WTC11 (cell line): ENCODE results near the gene TMEM132E. TPM values are rescaled to one million over a fixed set of nuclear protein-coding genes. Genes with fewer than 3 reads are reported as not detected.

Source experiments
- ATAC-seq: fragments of 200-7000 bp; cut with Tn5 transposase; 2 replicates; pipeline ENCODE4 v1.10.0; 2021; ENCODE audit warnings: mild to moderate bottlenecking, moderate library complexity
- CTCF ChIA-PET: fragments of 300-600 bp; sonication (Branson Sonifier 250); formaldehyde crosslinking; loops from one replicate; lab custom pipeline; 2021; ENCODE audit warnings: antibody characterized with exemption; lab: Charles Lee
- POLR2A ChIA-PET: fragments of 350-600 bp; sonication (Branson Sonifier 250); formaldehyde crosslinking; loops from one replicate; lab custom pipeline; 2021; ENCODE audit warnings: antibody characterized with exemption; lab: Charles Lee
- DNase-seq: peaks from one replicate; pipeline ENCODE4 v3.0.0; 2021; ENCODE audit warnings: low spot score
- H3K27ac Mint-ChIP-seq: 2 replicates; pipeline ENCODE4 v1.8.0; 2021; ENCODE audit warnings: mixed read lengths
- H3K27me3 Mint-ChIP-seq: 2 replicates; pipeline ENCODE4 v1.8.0; 2021; ENCODE audit warnings: low read depth, mild to moderate bottlenecking, moderate library complexity, mixed read lengths
- H3K36me3 Mint-ChIP-seq: 2 replicates; pipeline ENCODE4 v1.8.0; 2021; ENCODE audit warnings: mixed read lengths
- H3K4me1 Mint-ChIP-seq: 2 replicates; pipeline ENCODE4 v1.8.0; 2022; ENCODE audit warnings: mixed read lengths
- H3K4me3 Mint-ChIP-seq: 2 replicates; pipeline ENCODE4 v1.8.0; 2021; ENCODE audit warnings: mild to moderate bottlenecking, moderate library complexity, mixed read lengths
- H3K9me3 Mint-ChIP-seq: 2 replicates; pipeline ENCODE4 v1.8.0; 2021; ENCODE audit warnings: mixed read lengths
- IRF2 ChIP-seq: sonication (generic); formaldehyde crosslinking; IDR thresholded peaks from 2 replicates; pipeline ENCODE4 v1.8.0; 2022; ENCODE audit warnings: low read depth, missing genetic modification reagents, borderline replicate concordance
- NFE2L1 ChIP-seq: sonication (generic); formaldehyde crosslinking; IDR thresholded peaks from 2 replicates; pipeline ENCODE4 v1.8.1; 2023; ENCODE audit warnings: missing genetic modification reagents
- NR1H2 ChIP-seq: sonication (generic); formaldehyde crosslinking; IDR thresholded peaks from 2 replicates; pipeline ENCODE4 v1.9.0; 2021; ENCODE audit warnings: mild to moderate bottlenecking, moderate library complexity, missing genetic modification reagents
- PRRX2 ChIP-seq: fragments of 250-450 bp; sonication (Bioruptor Pico); IDR thresholded peaks from 2 replicates; pipeline ENCODE4 v1.8.0; 2021; ENCODE audit warnings: mild to moderate bottlenecking
- SP1 ChIP-seq: sonication (generic); formaldehyde crosslinking; conservative IDR thresholded peaks from 2 replicates; pipeline ENCODE4 v1.8.1; 2022; ENCODE audit warnings: missing genetic modification reagents
- ZNF423 ChIP-seq: fragments of 250-450 bp; sonication (Bioruptor Pico); IDR thresholded peaks from 2 replicates; pipeline ENCODE4 v2.1.2; 2022; ENCODE audit warnings: mild to moderate bottlenecking, moderate library complexity
- total RNA-seq: library from RNA; stranded (reverse); gene quantifications from 3 replicates; pipeline ENCODE4 v1.2.3, GENCODE V29; 2021
- TF ChIP-seq, protein P1 (sequence below): fragments of 250-450 bp; sonication (Bioruptor Pico); IDR thresholded peaks from 2 replicates; pipeline ENCODE4 v1.9.0; 2021; ENCODE audit warnings: mild to moderate bottlenecking
- TF ChIP-seq, protein P2 (sequence below): sonication (generic); formaldehyde crosslinking; IDR thresholded peaks from 2 replicates; pipeline ENCODE4 v1.8.1; 2023; ENCODE audit warnings: mild to moderate bottlenecking, missing genetic modification reagents
- TF ChIP-seq, protein P3 (sequence below): sonication (generic); formaldehyde crosslinking; IDR thresholded peaks from 2 replicates; pipeline ENCODE4 v1.8.1; 2022; ENCODE audit warnings: mild to moderate bottlenecking, moderate library complexity, missing genetic modification reagents
- TF ChIP-seq, protein P4 (sequence below): fragments of 250-450 bp; sonication (Bioruptor Pico); IDR thresholded peaks from 2 replicates; pipeline ENCODE4 v1.9.0; 2021; ENCODE audit warnings: moderate library complexity, mild to moderate bottlenecking, inconsistent platforms, borderline replicate concordance
- TF ChIP-seq, protein P5 (sequence below): sonication (generic); formaldehyde crosslinking; IDR thresholded peaks from 2 replicates; pipeline ENCODE4 v1.8.1; 2022; ENCODE audit warnings: missing genetic modification reagents, borderline replicate concordance
- TF ChIP-seq, protein P6 (sequence below): sonication (generic); formaldehyde crosslinking; IDR thresholded peaks from 2 replicates; pipeline ENCODE4 v1.8.1; 2023; ENCODE audit warnings: mild to moderate bottlenecking, missing genetic modification reagents, borderline replicate concordance
- TF ChIP-seq, protein P7 (sequence below): sonication (generic); formaldehyde crosslinking; IDR thresholded peaks from 2 replicates; pipeline ENCODE4 v1.8.0; 2023; ENCODE audit warnings: missing genetic modification reagents, mild to moderate bottlenecking, borderline replicate concordance

TMEM132E gene
- total RNA-seq, 1 experiment from 2014 or later: 1.2 TPM

DNA sequence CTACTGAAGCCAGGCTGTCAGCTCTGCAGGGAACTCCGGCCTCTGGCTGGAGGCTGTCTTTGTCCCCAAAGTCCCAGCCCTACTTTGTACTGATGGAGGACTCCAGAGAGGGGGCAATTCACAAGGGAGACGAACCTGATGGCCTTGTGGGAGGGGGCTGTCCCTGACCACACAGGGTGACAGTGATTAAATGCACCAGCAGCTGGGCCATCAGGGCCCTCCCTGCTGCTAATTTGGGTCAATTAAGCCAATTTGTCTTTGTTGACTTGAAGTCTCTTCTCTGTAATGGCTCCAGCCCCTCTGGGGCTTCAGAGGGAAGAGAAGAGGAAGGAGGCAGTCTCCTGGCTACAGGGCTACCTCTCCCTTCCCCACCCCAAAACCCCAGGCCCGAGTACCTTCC is 22.0 kb downstream of the TMEM132E start:
- ChIA-PET CTCF (no interaction called here), POLR2A (no interaction called here)
- DNase-seq (no peak), ATAC-seq (no peak)
- peaks cover 30% of the 10 kb centered on the region for H3K4me1 Mint-ChIP-seq
- no peaks in the 10 kb centered on the region for H3K9me3 Mint-ChIP-seq
- H3K27ac Mint-ChIP-seq: no peak overlapping the region
- H3K27me3 Mint-ChIP-seq: peaks cover 6% of the 10 kb centered on the region
- TF ChIP-seq, protein P1, sequence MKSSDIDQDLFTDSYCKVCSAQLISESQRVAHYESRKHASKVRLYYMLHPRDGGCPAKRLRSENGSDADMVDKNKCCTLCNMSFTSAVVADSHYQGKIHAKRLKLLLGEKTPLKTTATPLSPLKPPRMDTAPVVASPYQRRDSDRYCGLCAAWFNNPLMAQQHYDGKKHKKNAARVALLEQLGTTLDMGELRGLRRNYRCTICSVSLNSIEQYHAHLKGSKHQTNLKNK (CRISPR knock-in tag): no peak
- TF ChIP-seq NFE2L1 (CRISPR knock-in tag) (no peak), NR1H2 (CRISPR knock-in tag) (no peak)
- TF ChIP-seq, protein P2, sequence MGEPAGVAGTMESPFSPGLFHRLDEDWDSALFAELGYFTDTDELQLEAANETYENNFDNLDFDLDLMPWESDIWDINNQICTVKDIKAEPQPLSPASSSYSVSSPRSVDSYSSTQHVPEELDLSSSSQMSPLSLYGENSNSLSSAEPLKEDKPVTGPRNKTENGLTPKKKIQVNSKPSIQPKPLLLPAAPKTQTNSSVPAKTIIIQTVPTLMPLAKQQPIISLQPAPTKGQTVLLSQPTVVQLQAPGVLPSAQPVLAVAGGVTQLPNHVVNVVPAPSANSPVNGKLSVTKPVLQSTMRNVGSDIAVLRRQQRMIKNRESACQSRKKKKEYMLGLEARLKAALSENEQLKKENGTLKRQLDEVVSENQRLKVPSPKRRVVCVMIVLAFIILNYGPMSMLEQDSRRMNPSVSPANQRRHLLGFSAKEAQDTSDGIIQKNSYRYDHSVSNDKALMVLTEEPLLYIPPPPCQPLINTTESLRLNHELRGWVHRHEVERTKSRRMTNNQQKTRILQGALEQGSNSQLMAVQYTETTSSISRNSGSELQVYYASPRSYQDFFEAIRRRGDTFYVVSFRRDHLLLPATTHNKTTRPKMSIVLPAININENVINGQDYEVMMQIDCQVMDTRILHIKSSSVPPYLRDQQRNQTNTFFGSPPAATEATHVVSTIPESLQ (CRISPR knock-in tag): no peak
- no peak overlapping the region for H3K4me3 Mint-ChIP-seq
- H3K36me3 Mint-ChIP-seq: no peaks in the 10 kb centered on the region

DNA sequence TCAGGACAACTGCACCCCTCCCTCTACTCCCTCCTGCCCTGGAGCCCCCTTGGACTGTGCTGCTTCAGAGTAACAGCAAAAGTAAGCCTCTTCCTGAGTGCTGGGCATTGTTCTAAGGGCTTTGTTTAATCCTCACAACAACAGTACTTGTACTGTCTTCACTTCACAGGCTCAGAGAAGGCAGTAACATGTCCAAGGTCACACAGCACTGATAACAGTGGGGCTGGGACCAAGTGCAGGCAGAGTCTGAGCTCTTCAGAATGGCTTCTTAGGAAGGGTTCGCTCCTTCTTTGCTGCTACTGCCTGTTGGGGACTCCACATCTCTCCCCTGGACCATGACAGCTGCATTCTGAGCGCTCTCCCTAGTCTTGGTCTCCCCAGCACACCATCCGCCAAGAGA is 24.6 kb downstream of the TMEM132E start:
- ATAC-seq: no peak
- CTCF ChIA-PET: interaction anchor here (1.2 to 2.1 kb wide), 3 partner anchors 17 to 61 kb away, joined by 3 to 8 read pairs (median 5); no protein-coding TSS in a partner anchor
- Mint-ChIP-seq H3K4me1 (peaks cover 41% of the 10 kb centered on the region), H3K27ac (no peak overlapping the region), H3K27me3 (peaks cover under 1% of the 10 kb centered on the region; the same call in 1 of the 2 replicates), H3K36me3 (no peaks in the 10 kb centered on the region), H3K4me3 (no peak overlapping the region), H3K9me3 (no peaks in the 10 kb centered on the region)
- DNase-seq: no peak
- POLR2A ChIA-PET: interaction anchor here (1.1 kb wide), 1 partner anchor 14 kb away, joined by 3 read pairs; no protein-coding TSS in a partner anchor
- TF ChIP-seq ZNF423 (CRISPR knock-in tag): no peak
- no peak for TF ChIP-seq PRRX2
- TF ChIP-seq IRF2: no peak
- no peak for TF ChIP-seq SP1 (CRISPR knock-in tag)
- TF ChIP-seq, protein P3, sequence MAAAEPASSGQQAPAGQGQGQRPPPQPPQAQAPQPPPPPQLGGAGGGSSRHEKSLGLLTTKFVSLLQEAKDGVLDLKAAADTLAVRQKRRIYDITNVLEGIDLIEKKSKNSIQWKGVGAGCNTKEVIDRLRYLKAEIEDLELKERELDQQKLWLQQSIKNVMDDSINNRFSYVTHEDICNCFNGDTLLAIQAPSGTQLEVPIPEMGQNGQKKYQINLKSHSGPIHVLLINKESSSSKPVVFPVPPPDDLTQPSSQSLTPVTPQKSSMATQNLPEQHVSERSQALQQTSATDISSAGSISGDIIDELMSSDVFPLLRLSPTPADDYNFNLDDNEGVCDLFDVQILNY: no peak
- TF ChIP-seq, protein P4, sequence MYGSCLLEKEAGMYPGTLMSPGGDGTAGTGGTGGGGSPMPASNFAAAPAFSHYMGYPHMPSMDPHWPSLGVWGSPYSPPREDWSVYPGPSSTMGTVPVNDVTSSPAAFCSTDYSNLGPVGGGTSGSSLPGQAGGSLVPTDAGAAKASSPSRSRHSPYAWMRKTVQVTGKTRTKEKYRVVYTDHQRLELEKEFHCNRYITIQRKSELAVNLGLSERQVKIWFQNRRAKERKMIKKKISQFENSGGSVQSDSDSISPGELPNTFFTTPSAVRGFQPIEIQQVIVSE (CRISPR knock-in tag): no peak
- TF ChIP-seq, protein P5, sequence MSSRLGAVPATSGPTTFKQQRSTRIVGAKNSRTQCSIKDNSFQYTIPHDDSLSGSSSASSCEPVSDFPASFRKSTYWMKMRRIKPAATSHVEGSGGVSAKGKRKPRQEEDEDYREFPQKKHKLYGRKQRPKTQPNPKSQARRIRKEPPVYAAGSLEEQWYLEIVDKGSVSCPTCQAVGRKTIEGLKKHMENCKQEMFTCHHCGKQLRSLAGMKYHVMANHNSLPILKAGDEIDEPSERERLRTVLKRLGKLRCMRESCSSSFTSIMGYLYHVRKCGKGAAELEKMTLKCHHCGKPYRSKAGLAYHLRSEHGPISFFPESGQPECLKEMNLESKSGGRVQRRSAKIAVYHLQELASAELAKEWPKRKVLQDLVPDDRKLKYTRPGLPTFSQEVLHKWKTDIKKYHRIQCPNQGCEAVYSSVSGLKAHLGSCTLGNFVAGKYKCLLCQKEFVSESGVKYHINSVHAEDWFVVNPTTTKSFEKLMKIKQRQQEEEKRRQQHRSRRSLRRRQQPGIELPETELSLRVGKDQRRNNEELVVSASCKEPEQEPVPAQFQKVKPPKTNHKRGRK (CRISPR knock-in tag): no peak
- TF ChIP-seq, protein P6, sequence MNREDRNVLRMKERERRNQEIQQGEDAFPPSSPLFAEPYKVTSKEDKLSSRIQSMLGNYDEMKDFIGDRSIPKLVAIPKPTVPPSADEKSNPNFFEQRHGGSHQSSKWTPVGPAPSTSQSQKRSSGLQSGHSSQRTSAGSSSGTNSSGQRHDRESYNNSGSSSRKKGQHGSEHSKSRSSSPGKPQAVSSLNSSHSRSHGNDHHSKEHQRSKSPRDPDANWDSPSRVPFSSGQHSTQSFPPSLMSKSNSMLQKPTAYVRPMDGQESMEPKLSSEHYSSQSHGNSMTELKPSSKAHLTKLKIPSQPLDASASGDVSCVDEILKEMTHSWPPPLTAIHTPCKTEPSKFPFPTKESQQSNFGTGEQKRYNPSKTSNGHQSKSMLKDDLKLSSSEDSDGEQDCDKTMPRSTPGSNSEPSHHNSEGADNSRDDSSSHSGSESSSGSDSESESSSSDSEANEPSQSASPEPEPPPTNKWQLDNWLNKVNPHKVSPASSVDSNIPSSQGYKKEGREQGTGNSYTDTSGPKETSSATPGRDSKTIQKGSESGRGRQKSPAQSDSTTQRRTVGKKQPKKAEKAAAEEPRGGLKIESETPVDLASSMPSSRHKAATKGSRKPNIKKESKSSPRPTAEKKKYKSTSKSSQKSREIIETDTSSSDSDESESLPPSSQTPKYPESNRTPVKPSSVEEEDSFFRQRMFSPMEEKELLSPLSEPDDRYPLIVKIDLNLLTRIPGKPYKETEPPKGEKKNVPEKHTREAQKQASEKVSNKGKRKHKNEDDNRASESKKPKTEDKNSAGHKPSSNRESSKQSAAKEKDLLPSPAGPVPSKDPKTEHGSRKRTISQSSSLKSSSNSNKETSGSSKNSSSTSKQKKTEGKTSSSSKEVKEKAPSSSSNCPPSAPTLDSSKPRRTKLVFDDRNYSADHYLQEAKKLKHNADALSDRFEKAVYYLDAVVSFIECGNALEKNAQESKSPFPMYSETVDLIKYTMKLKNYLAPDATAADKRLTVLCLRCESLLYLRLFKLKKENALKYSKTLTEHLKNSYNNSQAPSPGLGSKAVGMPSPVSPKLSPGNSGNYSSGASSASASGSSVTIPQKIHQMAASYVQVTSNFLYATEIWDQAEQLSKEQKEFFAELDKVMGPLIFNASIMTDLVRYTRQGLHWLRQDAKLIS (CRISPR knock-in tag): no peak
- TF ChIP-seq, protein P7, sequence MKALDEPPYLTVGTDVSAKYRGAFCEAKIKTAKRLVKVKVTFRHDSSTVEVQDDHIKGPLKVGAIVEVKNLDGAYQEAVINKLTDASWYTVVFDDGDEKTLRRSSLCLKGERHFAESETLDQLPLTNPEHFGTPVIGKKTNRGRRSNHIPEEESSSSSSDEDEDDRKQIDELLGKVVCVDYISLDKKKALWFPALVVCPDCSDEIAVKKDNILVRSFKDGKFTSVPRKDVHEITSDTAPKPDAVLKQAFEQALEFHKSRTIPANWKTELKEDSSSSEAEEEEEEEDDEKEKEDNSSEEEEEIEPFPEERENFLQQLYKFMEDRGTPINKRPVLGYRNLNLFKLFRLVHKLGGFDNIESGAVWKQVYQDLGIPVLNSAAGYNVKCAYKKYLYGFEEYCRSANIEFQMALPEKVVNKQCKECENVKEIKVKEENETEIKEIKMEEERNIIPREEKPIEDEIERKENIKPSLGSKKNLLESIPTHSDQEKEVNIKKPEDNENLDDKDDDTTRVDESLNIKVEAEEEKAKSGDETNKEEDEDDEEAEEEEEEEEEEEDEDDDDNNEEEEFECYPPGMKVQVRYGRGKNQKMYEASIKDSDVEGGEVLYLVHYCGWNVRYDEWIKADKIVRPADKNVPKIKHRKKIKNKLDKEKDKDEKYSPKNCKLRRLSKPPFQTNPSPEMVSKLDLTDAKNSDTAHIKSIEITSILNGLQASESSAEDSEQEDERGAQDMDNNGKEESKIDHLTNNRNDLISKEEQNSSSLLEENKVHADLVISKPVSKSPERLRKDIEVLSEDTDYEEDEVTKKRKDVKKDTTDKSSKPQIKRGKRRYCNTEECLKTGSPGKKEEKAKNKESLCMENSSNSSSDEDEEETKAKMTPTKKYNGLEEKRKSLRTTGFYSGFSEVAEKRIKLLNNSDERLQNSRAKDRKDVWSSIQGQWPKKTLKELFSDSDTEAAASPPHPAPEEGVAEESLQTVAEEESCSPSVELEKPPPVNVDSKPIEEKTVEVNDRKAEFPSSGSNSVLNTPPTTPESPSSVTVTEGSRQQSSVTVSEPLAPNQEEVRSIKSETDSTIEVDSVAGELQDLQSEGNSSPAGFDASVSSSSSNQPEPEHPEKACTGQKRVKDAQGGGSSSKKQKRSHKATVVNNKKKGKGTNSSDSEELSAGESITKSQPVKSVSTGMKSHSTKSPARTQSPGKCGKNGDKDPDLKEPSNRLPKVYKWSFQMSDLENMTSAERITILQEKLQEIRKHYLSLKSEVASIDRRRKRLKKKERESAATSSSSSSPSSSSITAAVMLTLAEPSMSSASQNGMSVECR (CRISPR knock-in tag): no peak
